Measurements from ENCODE around the gene CD37. TPM values are rescaled to one million over a fixed set of nuclear protein-coding genes. Genes with fewer than 3 reads are reported as not detected.

The CD37 gene
- total RNA-seq, 1 experiment from 2014 or later: not detected

GRCh38 chr19:49380391-49380790, 45.2 kb downstream of the CD37 start:
- Histone ChIP-seq H4K20me1 (ENCODE audit: control insufficient read depth, insufficient read depth, insufficient read length) (no peaks in the 10 kb centered on the region), H3T11ph (ENCODE audit: low read length) (no peak overlapping the region), H3K23me2 (ENCODE audit: insufficient read length, low read depth, low read length, poor library complexity, severe bottlenecking) (no peaks in the 10 kb centered on the region), H3K27ac (ENCODE audit: insufficient read length, low read depth, low read length) (no peak overlapping the region), H2BK12ac (ENCODE audit: insufficient read length, low read depth, low read length) (no peak overlapping the region), H3K4me2 (ENCODE audit: insufficient read depth, insufficient read length, low read length) (no peak overlapping the region), H3K23ac (ENCODE audit: insufficient read length, low read depth, low read length) (no peak overlapping the region), H3K27me3 (ENCODE audit: insufficient read depth, low read length) (no peaks in the 10 kb centered on the region), H2BK5ac (ENCODE audit: insufficient read length, low read length) (no peak overlapping the region), H2BK15ac (ENCODE audit: low read depth, low read length) (no peak overlapping the region), H2AFZ (ENCODE audit: low read length) (no peak overlapping the region), H4K8ac (replicated peaks; ENCODE audit: insufficient read length, low read depth, low read length) (no peak overlapping the region), H3K9ac (ENCODE audit: extremely low read depth, insufficient read length, low read length) (no peak overlapping the region), H2BK20ac (ENCODE audit: low read depth, low read length, poor library complexity, severe bottlenecking) (no peak overlapping the region), H3K4me1 (ENCODE audit: insufficient read depth, low read length) (no peaks in the 10 kb centered on the region), H4K5ac (ENCODE audit: insufficient read length, low read depth, low read length) (no peak overlapping the region), H3K79me1 (ENCODE audit: insufficient read depth, low read depth, low read length, poor library complexity, severe bottlenecking) (no peaks in the 10 kb centered on the region), H4K91ac (ENCODE audit: insufficient read length, low read depth, low read length) (no peak overlapping the region), H3K9me3 (ENCODE audit: control insufficient read depth, low read depth, low read length) (no peaks in the 10 kb centered on the region), H3K14ac (ENCODE audit: insufficient read depth, low read length) (no peak overlapping the region), H3K18ac (ENCODE audit: insufficient read length, low read depth, low read length) (no peak overlapping the region), H3K79me2 (ENCODE audit: insufficient read depth, low read length) (no peaks in the 10 kb centered on the region), H3K4ac (ENCODE audit: low read depth, low read length) (no peak overlapping the region), H2BK120ac (ENCODE audit: low read depth, low read length, poor library complexity, severe bottlenecking) (no peak overlapping the region), H3K56ac (ENCODE audit: insufficient read length, low read depth, low read length) (no peak overlapping the region), H2AK5ac (ENCODE audit: insufficient read length, low read length) (no peak overlapping the region)
- Mint-ChIP-seq H3K27me3 (ENCODE audit: low read depth) (peaks cover 16% of the 10 kb centered on the region), H3K27ac (no peak overlapping the region), H3K36me3 (ENCODE audit: insufficient read depth in 1 of 3, low read depth in 3 of 3) (peaks cover 2 to 6% (median 3%) of the 10 kb centered on the region in 3 experiments; a peak in 4 of 7 replicates), H3K9me3 (peaks cover 8 to 15% of the 10 kb centered on the region in 2 experiments), H3K4me1 (no peaks in the 10 kb centered on the region), H3K4me3 (no peak overlapping the region)
- TF ChIP-seq CTCF (conservative IDR thresholded peaks at IDR 0.05): no peak
- no CpG with 5 or more reads among the region's 3 CpGs for WGBS (ENCODE audit: extremely low coverage, insufficient read length, low lambda C conversion rate)
- DNase-seq: no peak

All from H9 (cell line).